Testis (tissue), 3 donors: ENCODE results near the gene TRMU. TPM values are rescaled to one million over a fixed set of nuclear protein-coding genes. Genes with fewer than 3 reads are reported as not detected.

Experiments used
- DNase-seq: peaks from one replicate; pipeline ENCODE4 v3.0.0-alpha.2; 2019
- H3K27ac ChIP-seq, 2 donors: fragments of 200-600 bp; sonication (generic); one replicate each; pipeline ENCODE4 v1.5.1; 2019
- H3K27me3 ChIP-seq: fragments of 200-600 bp; sonication (generic); one replicate; pipeline ENCODE4 v1.5.1; 2019
- H3K36me3 ChIP-seq: fragments of 200-600 bp; sonication (generic); one replicate; pipeline ENCODE4 v1.5.1; 2017; ENCODE audit warnings: low read depth; ENCODE audit errors: missing control alignments
- H3K4me1 ChIP-seq: fragments of 200-600 bp; sonication (generic); one replicate; pipeline ENCODE4 v1.5.1; 2019
- H3K4me3 ChIP-seq, 2 donors: fragments of 200-600 bp; sonication (generic); one replicate each; pipeline ENCODE4 v1.5.1; 2017 to 2019
- H3K9me3 ChIP-seq: fragments of 200-600 bp; sonication (generic); one replicate; pipeline ENCODE4 v1.5.1; 2017
- POLR2A ChIP-seq: fragments of 450-650 bp; IDR thresholded peaks from one replicate; pipeline ENCODE4 v1.6.1; 2017; ENCODE audit warnings: antibody characterized with exemption, mild to moderate bottlenecking, moderate library complexity
- WGBS, 2 donors: methylation state at CpG; one replicate each; pipeline ENCODE4 v1.1.5; 2018; 5-methylcytosine and 5-hydroxymethylcytosine counted together
- intact Hi-C: fragments of 100-400 bp; cut with DNase I; formaldehyde crosslinking; loops from one replicate; pipeline ENCODE4 v1.15.1; 2023; ENCODE audit warnings: low total_unique reads
- polyA plus RNA-seq: library from polyadenylated mRNA; stranded (reverse); fragments of 350-450 nt; fragmentation: Illumina TruSeq; extraction: RNeasy Lipid Tissue Mini Kit (QIAGEN cat#74804); gene quantifications from one replicate; pipeline ENCODE4 v1.2.3, GENCODE V29; 2014; ENCODE audit warnings: low read depth, low replicate concordance; ENCODE audit not compliant: insufficient read depth
- total RNA-seq, 2 donors: library from RNA; depleted of rRNA; stranded (reverse); fragments of >200 nt; gene quantifications; one replicate each; pipeline ENCODE4 v1.2.3, GENCODE V29; 2016
- TF ChIP-seq, protein P1 (sequence below), 3 experiments: fragments of 450-650 bp in 2 of 3; fragments of 200-600 bp in 1 of 3; sonication (generic) in 1 of 3; IDR thresholded peaks; one replicate each; pipeline ENCODE4 v1.5.1; 2016 to 2019; ENCODE audit warnings: antibody characterized with exemption in 3 of 3, mild to moderate bottlenecking in 2 of 3, moderate library complexity in 1 of 3

TRMU gene
- total and polyA plus RNA-seq, 3 donors from 2014 or later = 24.8 to 63.5 (median 57.3) TPM

DNA sequence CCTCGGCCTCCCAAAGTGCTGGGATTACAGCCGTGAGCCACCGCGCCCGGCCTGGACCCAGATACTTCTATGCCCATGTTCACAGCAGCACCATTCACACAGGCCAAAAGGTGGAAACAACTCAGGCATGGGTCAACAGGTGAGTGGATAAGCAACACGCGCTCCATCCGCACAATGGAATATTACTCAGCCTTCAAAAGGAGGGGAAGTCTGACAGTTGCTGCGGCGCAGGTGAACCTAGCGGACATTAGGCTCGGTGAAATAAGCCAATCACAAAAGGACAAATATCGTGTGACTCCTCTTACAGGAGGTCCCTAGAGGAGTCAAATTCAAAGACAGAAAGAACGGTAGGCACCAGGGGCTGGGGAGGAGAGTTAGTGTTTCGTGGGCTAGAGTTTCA, 47.0 kb downstream of the TRMU start:
- no peak for TF ChIP-seq POLR2A
- TF ChIP-seq, protein P1, sequence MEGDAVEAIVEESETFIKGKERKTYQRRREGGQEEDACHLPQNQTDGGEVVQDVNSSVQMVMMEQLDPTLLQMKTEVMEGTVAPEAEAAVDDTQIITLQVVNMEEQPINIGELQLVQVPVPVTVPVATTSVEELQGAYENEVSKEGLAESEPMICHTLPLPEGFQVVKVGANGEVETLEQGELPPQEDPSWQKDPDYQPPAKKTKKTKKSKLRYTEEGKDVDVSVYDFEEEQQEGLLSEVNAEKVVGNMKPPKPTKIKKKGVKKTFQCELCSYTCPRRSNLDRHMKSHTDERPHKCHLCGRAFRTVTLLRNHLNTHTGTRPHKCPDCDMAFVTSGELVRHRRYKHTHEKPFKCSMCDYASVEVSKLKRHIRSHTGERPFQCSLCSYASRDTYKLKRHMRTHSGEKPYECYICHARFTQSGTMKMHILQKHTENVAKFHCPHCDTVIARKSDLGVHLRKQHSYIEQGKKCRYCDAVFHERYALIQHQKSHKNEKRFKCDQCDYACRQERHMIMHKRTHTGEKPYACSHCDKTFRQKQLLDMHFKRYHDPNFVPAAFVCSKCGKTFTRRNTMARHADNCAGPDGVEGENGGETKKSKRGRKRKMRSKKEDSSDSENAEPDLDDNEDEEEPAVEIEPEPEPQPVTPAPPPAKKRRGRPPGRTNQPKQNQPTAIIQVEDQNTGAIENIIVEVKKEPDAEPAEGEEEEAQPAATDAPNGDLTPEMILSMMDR (IDR thresholded peaks at IDR 0.05) = no peak
- H3K9me3 ChIP-seq = no peaks in the 10 kb centered on the region
- no peaks in the 10 kb centered on the region for H3K27me3 ChIP-seq
- DNase-seq = no peak
- H3K27ac ChIP-seq = no peak overlapping the region
- no peaks in the 10 kb centered on the region for H3K36me3 ChIP-seq
- 85 to 95% methylated on average over 15 of the region's 15 CpGs for WGBS, 2 donors
- H3K4me3 ChIP-seq = no peak overlapping the region
- intact Hi-C loops = no loop called here
- H3K4me1 ChIP-seq = no peaks in the 10 kb centered on the region

GRCh38 chr22:46386312-46386711, 50.8 kb downstream of the TRMU start:
- no peaks in the 10 kb centered on the region for H3K9me3 ChIP-seq
- DNase-seq = no peak
- no peak overlapping the region for H3K4me3 ChIP-seq
- 96% methylated on average over 27 of the region's 27 CpGs for WGBS, 2 donors
- intact Hi-C loops = no loop called here
- no peaks in the 10 kb centered on the region for H3K4me1 ChIP-seq
- no peak overlapping the region for H3K27ac ChIP-seq
- no peaks in the 10 kb centered on the region for H3K36me3 ChIP-seq
- H3K27me3 ChIP-seq = no peaks in the 10 kb centered on the region
- TF ChIP-seq, protein P1 (IDR thresholded peaks at IDR 0.05) = no peak
- no peak for TF ChIP-seq POLR2A

DNA sequence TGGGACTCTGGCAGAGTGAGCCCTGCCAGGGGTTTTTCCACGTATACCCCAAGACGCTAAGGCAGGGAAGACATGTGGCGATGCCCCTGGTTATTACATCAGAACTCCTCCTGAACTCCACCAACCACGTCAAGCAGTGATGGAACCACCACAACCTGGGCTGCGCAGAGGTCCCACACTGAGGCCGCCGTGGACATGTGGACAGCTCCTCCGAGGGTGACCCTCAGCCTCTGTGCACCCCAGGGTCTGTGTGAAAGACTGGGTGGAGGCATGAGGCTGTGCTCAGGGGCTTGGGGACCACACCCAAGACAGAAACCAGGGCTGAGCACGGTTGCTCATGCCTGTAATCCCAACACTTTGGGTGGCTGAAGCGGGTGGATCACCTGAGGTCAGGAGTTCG, 52.2 kb downstream of the TRMU start:
- no peaks in the 10 kb centered on the region for H3K36me3 ChIP-seq
- 90 to 95% methylated on average over 6 to 11 of the region's 11 CpGs for WGBS, 2 donors

DNA sequence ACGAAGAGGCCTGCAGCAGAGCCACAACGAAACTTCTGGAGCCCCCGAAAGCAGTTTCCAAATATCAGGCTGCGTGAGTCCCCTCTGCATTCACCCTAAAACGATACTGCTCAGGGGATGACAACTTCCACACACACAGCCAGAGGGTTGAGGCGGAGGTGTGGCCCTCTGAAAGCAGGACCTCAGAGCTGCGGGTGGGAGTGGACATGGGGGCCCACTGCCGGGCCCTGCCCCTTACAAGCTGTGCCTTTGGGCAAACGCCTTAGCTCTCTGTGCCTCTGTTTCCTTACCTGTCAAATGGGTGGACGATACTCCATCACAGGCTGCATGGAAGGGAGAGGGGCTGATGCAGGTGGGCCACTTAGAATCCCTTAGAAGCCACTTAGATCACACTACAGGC, 53.1 kb downstream of the TRMU start:
- H3K27ac ChIP-seq = no peak overlapping the region
- no peaks in the 10 kb centered on the region for H3K36me3 ChIP-seq
- no peaks in the 10 kb centered on the region for H3K9me3 ChIP-seq
- no peaks in the 10 kb centered on the region for H3K27me3 ChIP-seq
- DNase-seq = no peak
- no peak for TF ChIP-seq POLR2A
- TF ChIP-seq, protein P1 (IDR thresholded peaks at IDR 0.05) = no peak
- no peaks in the 10 kb centered on the region for H3K4me1 ChIP-seq
- H3K4me3 ChIP-seq = no peak overlapping the region
- 85 to 95% methylated on average over 6 to 10 of the region's 10 CpGs for WGBS, 2 donors
- intact Hi-C loops = no loop called here

More for the DNA sequence above, 52.2 kb downstream of the TRMU start:
- H3K4me1 ChIP-seq = no peaks in the 10 kb centered on the region
- DNase-seq = no peak
- TF ChIP-seq POLR2A = no peak
- TF ChIP-seq, protein P1 (IDR thresholded peaks at IDR 0.05) = no peak
- H3K9me3 ChIP-seq = no peaks in the 10 kb centered on the region
- no peaks in the 10 kb centered on the region for H3K27me3 ChIP-seq
- H3K27ac ChIP-seq = no peak overlapping the region
- intact Hi-C loops = no loop called here
- no peak overlapping the region for H3K4me3 ChIP-seq

- H3K4me3 ChIP-seq = no peak overlapping the region
These were observed 53.6 kb downstream of the TRMU start for GRCh38 chr22:46389081-46389480.

More at GRCh38 chr22:46389081-46389480, 53.6 kb downstream of the TRMU start:
- 87 to 96% methylated on average over 30 of the region's 30 CpGs for WGBS, 2 donors
- TF ChIP-seq, protein P1 (IDR thresholded peaks at IDR 0.05) = no peak
- intact Hi-C loops = no loop called here
- H3K4me1 ChIP-seq = no peaks in the 10 kb centered on the region
- H3K9me3 ChIP-seq = no peaks in the 10 kb centered on the region
- H3K27me3 ChIP-seq = no peaks in the 10 kb centered on the region
- no peaks in the 10 kb centered on the region for H3K36me3 ChIP-seq
- DNase-seq = no peak
- no peak overlapping the region for H3K27ac ChIP-seq
